Measurements from ENCODE around the gene CHIC2.

DNA sequence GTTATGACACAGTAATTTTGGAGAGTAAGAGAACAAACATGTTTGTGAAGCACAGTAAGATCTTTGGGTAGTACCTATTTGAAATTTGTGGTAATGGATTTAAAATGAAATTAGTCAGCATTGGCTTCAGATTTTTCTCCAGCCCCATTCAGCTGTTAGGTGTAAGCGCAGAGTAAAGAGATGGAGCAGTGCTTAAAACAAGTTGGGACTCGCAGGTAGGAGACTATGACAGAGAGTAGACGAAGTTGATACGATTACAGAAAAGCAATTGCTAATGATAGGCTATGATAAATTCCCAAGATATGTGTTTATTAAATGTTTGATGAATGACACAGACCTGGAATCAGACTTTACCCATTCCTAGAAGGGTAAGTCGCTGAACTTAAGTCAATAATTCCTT lies 72.6 kb downstream of the CHIC2 start:
- TF ChIP-seq, protein P1, sequence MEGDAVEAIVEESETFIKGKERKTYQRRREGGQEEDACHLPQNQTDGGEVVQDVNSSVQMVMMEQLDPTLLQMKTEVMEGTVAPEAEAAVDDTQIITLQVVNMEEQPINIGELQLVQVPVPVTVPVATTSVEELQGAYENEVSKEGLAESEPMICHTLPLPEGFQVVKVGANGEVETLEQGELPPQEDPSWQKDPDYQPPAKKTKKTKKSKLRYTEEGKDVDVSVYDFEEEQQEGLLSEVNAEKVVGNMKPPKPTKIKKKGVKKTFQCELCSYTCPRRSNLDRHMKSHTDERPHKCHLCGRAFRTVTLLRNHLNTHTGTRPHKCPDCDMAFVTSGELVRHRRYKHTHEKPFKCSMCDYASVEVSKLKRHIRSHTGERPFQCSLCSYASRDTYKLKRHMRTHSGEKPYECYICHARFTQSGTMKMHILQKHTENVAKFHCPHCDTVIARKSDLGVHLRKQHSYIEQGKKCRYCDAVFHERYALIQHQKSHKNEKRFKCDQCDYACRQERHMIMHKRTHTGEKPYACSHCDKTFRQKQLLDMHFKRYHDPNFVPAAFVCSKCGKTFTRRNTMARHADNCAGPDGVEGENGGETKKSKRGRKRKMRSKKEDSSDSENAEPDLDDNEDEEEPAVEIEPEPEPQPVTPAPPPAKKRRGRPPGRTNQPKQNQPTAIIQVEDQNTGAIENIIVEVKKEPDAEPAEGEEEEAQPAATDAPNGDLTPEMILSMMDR (IDR thresholded peaks at IDR 0.05; ENCODE audit: borderline replicate concordance, extremely low read depth, low read length, poor library complexity, severe bottlenecking), result no peak
- no peak for TF ChIP-seq EZH2 (IDR thresholded peaks at IDR 0.05; ENCODE audit: borderline replicate concordance, low read depth, low read length, severe bottlenecking)
